ENCODE results near the gene XAF1. TPM values are rescaled to one million over a fixed set of nuclear protein-coding genes. Genes with fewer than 3 reads are reported as not detected.
"Not testable (repeated sequence)": the region's sequence is repeated elsewhere in the genome, so short reads cannot be mapped to it uniquely, and the experiment has no call there.

XAF1 gene
- polyA plus RNA-seq, 3 donors, result 9.8 to 75.6 (median 21.0) TPM

- H3K27ac ChIP-seq (ENCODE audit: low read depth, low read length), result no peak overlapping the region
- 83 to 90% (median 86%) methylated on average over 6 of the region's 6 CpGs for WGBS, 3 donors
Observed at GRCh38 chr17:6749519-6749918, 6.3 kb upstream of the XAF1 start.

- 23 to 53% (median 23%) methylated on average over 7 of the region's 7 CpGs for WGBS, 3 donors
Observed at GRCh38 chr17:6752068-6752909, 3.6 kb upstream of the XAF1 start.

GRCh38 chr17:6753006-6753445, 2.8 kb upstream of the XAF1 start:
- no peak overlapping the region for H3K27ac ChIP-seq (ENCODE audit: low read depth, low read length)
- WGBS, 3 donors, result 8 to 26% (median 10%) methylated on average over 8 to 9 of the region's 9 CpGs

More at GRCh38 chr17:6752068-6752909, 3.6 kb upstream of the XAF1 start:
- no peak overlapping the region for H3K27ac ChIP-seq (ENCODE audit: low read depth, low read length)

- 60 to 69% (median 60%) methylated on average over 6 of the region's 6 CpGs for WGBS, 3 donors
- no peak overlapping the region for H3K27ac ChIP-seq (ENCODE audit: low read depth, low read length)
Observed at GRCh38 chr17:6753546-6753945, 2.3 kb upstream of the XAF1 start.

- 32 to 78% (median 38%) methylated on average over 5 of the region's 5 CpGs for WGBS, 3 donors
- no peak overlapping the region for H3K27ac ChIP-seq (ENCODE audit: low read depth, low read length)
Observed at GRCh38 chr17:6755281-6755680, 565 bp upstream of the XAF1 start.

- WGBS, 3 donors, result 26 to 64% (median 28%) methylated on average over 13 of the region's 13 CpGs
- H3K27ac ChIP-seq (ENCODE audit: low read depth, low read length), result no peak overlapping the region
Observed at GRCh38 chr17:6756425-6757031, 682 bp downstream of the XAF1 start.

GRCh38 chr17:6757747-6758146, 1.9 kb downstream of the XAF1 start:
- WGBS, 3 donors, result 84 to 94% (median 84%) methylated on average over 2 of the region's 2 CpGs
- H3K27ac ChIP-seq (ENCODE audit: low read depth, low read length), result no peak overlapping the region

GRCh38 chr17:6761779-6762178, 5.9 kb downstream of the XAF1 start:
- H3K27ac ChIP-seq (ENCODE audit: low read depth, low read length), result no peak overlapping the region
- WGBS, 3 donors, result 79 to 87% (median 85%) methylated on average over 8 of the region's 8 CpGs

- WGBS, 3 donors, result 91 to 99% (median 97%) methylated on average over 2 of the region's 2 CpGs
Observed at GRCh38 chr17:6768447-6768846, 12.6 kb downstream of the XAF1 start.

GRCh38 chr17:6772016-6772415, 16.2 kb downstream of the XAF1 start:
- WGBS, 3 donors, result 79 to 95% (median 92%) methylated on average over 1 of the region's 1 CpG
- no peak overlapping the region for H3K27ac ChIP-seq (ENCODE audit: low read depth, low read length)

More at GRCh38 chr17:6768447-6768846, 12.6 kb downstream of the XAF1 start:
- H3K27ac ChIP-seq (ENCODE audit: low read depth, low read length), result no peak overlapping the region

GRCh38 chr17:6774906-6775305, 19.1 kb downstream of the XAF1 start:
- WGBS, 3 donors, result 89 to 97% (median 96%) methylated on average over 8 of the region's 8 CpGs
- H3K27ac ChIP-seq (ENCODE audit: low read depth, low read length), result not testable (repeated sequence)

GRCh38 chr17:6775871-6776405, 20.1 kb downstream of the XAF1 start, which contains the start of gene FBXO39:
Gene FBXO39, plus strand, starts transcription at chr17:6776215. Its CDS starts 3,654 bp downstream, at chr17:6779869.
- WGBS, 3 donors, result 2 to 5% (median 4%) methylated on average over 45 to 49 of the region's 49 CpGs
- H3K27ac ChIP-seq (ENCODE audit: low read depth, low read length), result no peak within 1 kb of the TSS

GRCh38 chr17:6779411-6779810, 23.6 kb downstream of the XAF1 start:
- 51 to 62% (median 61%) methylated on average over 2 of the region's 2 CpGs for WGBS, 3 donors
- no peak overlapping the region for H3K27ac ChIP-seq (ENCODE audit: low read depth, low read length)

- 68 to 83% (median 76%) methylated on average over 8 of the region's 8 CpGs for WGBS, 3 donors
- no peak overlapping the region for H3K27ac ChIP-seq (ENCODE audit: low read depth, low read length)
Observed at GRCh38 chr17:6780001-6780400, 24.2 kb downstream of the XAF1 start.

GRCh38 chr17:6780886-6781285, 25.0 kb downstream of the XAF1 start:
- H3K27ac ChIP-seq (ENCODE audit: low read depth, low read length), result no peak overlapping the region
- whole genome bisulfite sequencing, 3 donors, result 33 to 71% (median 48%) methylated on average over 3 of the region's 3 CpGs

- WGBS, 3 donors, result 76 to 85% (median 79%) methylated on average over 4 of the region's 4 CpGs
- H3K27ac ChIP-seq (ENCODE audit: low read depth, low read length), result no peak overlapping the region
Observed at GRCh38 chr17:6782244-6782643, 26.4 kb downstream of the XAF1 start.

- WGBS, 3 donors, result 57 to 61% (median 58%) methylated on average over 8 of the region's 8 CpGs
- no peak overlapping the region for H3K27ac ChIP-seq (ENCODE audit: low read depth, low read length)
Observed at GRCh38 chr17:6786618-6787017, 30.8 kb downstream of the XAF1 start.

- WGBS, 3 donors, result 33 to 51% (median 50%) methylated on average over 10 of the region's 10 CpGs
Observed at GRCh38 chr17:6787081-6787693, 31.3 kb downstream of the XAF1 start.

GRCh38 chr17:6789146-6789545, 33.3 kb downstream of the XAF1 start:
- no peak overlapping the region for H3K27ac ChIP-seq (ENCODE audit: low read depth, low read length)
- 50 to 70% (median 66%) methylated on average over 4 of the region's 4 CpGs for WGBS, 3 donors

More at GRCh38 chr17:6787081-6787693, 31.3 kb downstream of the XAF1 start:
- no peak overlapping the region for H3K27ac ChIP-seq (ENCODE audit: low read depth, low read length)
